SK-N-SH (cell line): ENCODE results near the gene SLC50A1. TPM values are rescaled to one million over a fixed set of nuclear protein-coding genes. Genes with fewer than 3 reads are reported as not detected.
A peak's percentile ranks its signal among the peaks of the same experiment; 100 is the strongest.

ENCODE experiments used
- CTCF ChIA-PET: fragments of 300-600, 350-600 bp; formaldehyde crosslinking; extraction: SDS; loops from one replicate; lab custom pipeline; 2021; lab: Yijun Ruan, JAX
- POLR2A ChIA-PET: fragments of 350-600 bp; sonication (Branson Sonifier 250); formaldehyde crosslinking; extraction: SDS; loops from one replicate; lab custom pipeline; 2020; ENCODE audit warnings: antibody characterized with exemption, inconsistent platforms; lab: Yijun Ruan, JAX
- DNase-seq: peaks from one replicate; pipeline ENCODE4 v3.0.0; 2012
- H2AFZ ChIP-seq: fragments of 200-600 bp; sonication (generic); 2 replicates; pipeline ENCODE4 v1.8.1; 2016; ENCODE audit warnings: antibody characterized with exemption, mild to moderate bottlenecking, low read depth
- H3F3A ChIP-seq: fragments of 200-600 bp; sonication (generic); replicated peaks from 2 replicates; pipeline ENCODE3; 2016; ENCODE audit warnings: antibody characterized with exemption, mild to moderate bottlenecking; ENCODE audit not compliant: insufficient read depth
- H3K27ac ChIP-seq, 2 experiments: fragments of 200-500 bp in 1 of 2; fragments of 200-600 bp in 1 of 2; sonication (Bioruptor generic) in 1 of 2; sonication (generic), shearing (Covaris generic) in 1 of 2; 2 replicates each; pipeline versions ENCODE4 v1.5.1 to v1.6.1; 2014 to 2016; ENCODE audit warnings: low read depth in 2 of 2, inconsistent platforms in 1 of 2, low read length in 1 of 2, mild to moderate bottlenecking in 1 of 2, mixed read lengths in 1 of 2
- H3K27me3 ChIP-seq: fragments of 200-600 bp; sonication (generic), shearing (Covaris generic); 2 replicates; pipeline ENCODE4 v1.6.1; 2016; ENCODE audit warnings: mixed run types; ENCODE audit not compliant: insufficient read depth
- H3K36me3 ChIP-seq, 2 experiments: fragments of 200-500 bp in 1 of 2; fragments of 200-600 bp in 1 of 2; sonication (Bioruptor generic) in 1 of 2; sonication (generic) in 1 of 2; replicated peaks in 1 of 2; 2 replicates each; pipeline versions ENCODE3 to v1.5.1; 2014 to 2016; ENCODE audit warnings: low read length in 1 of 2, mild to moderate bottlenecking in 1 of 2; ENCODE audit not compliant: insufficient read depth in 2 of 2, control insufficient read depth in 1 of 2
- H3K4me1 ChIP-seq, 2 experiments: fragments of 200-500 bp in 1 of 2; fragments of 200-600 bp in 1 of 2; sonication (Bioruptor generic) in 1 of 2; sonication (generic), shearing (Covaris generic) in 1 of 2; 2 replicates each; pipeline versions ENCODE4 v1.5.1 to v1.6.1; 2014 to 2016; ENCODE audit warnings: low read depth in 1 of 2, low read length in 1 of 2, mixed run types in 1 of 2; ENCODE audit not compliant: insufficient read depth in 2 of 2, control insufficient read depth in 1 of 2
- H3K4me2 ChIP-seq: fragments of 200-600 bp; sonication (generic), shearing (Covaris generic); 2 replicates; pipeline ENCODE4 v1.6.1; 2017; ENCODE audit warnings: mixed run types
- H3K4me3 ChIP-seq, 2 experiments: fragments of 200-500 bp in 1 of 2; fragments of 200-600 bp in 1 of 2; sonication (Bioruptor generic) in 1 of 2; sonication (generic), shearing (Covaris generic) in 1 of 2; 2 replicates each; pipeline versions ENCODE4 v1.5.1 to v1.8.1; 2014 to 2016; ENCODE audit warnings: low read depth in 2 of 2, inconsistent platforms in 1 of 2, low read length in 1 of 2, mild to moderate bottlenecking in 1 of 2, mixed read lengths in 1 of 2, moderate library complexity in 1 of 2
- H3K79me2 ChIP-seq: fragments of 200-600 bp; sonication (generic); 2 replicates; pipeline ENCODE4 v1.8.1; 2017; ENCODE audit warnings: mild to moderate bottlenecking; ENCODE audit not compliant: insufficient read depth
- H3K9ac ChIP-seq: fragments of 200-600 bp; sonication (generic); 2 replicates; pipeline ENCODE4 v1.6.1; 2017; ENCODE audit warnings: mixed run types
- H3K9me2 ChIP-seq: fragments of 200-600 bp; sonication (generic); 2 replicates; pipeline ENCODE4 v1.6.1; 2017; ENCODE audit warnings: mixed run types
- H3K9me3 ChIP-seq: fragments of 200-600 bp; sonication (generic); 2 replicates; pipeline ENCODE4 v1.6.1; 2017; ENCODE audit warnings: mixed run types, mild to moderate bottlenecking, moderate library complexity
- H4K20me1 ChIP-seq: fragments of 200-600 bp; sonication (generic); 2 replicates; pipeline ENCODE4 v1.6.1; 2017; ENCODE audit warnings: mild to moderate bottlenecking, mixed run types; ENCODE audit not compliant: insufficient read depth
- CHD2 ChIP-seq: fragments of 150-350 bp; IDR thresholded peaks from 2 replicates; pipeline ENCODE4 v1.6.1; 2018; ENCODE audit warnings: low read length; ENCODE audit not compliant: partially characterized antibody
- EZH2phosphoT487 ChIP-seq: fragments of 200-600 bp; sonication (generic); IDR thresholded peaks from 2 replicates; pipeline ENCODE4 v1.6.1; 2017; ENCODE audit warnings: low read depth, mixed run types, mild to moderate bottlenecking, antibody characterized with exemption, moderate library complexity, borderline replicate concordance
- FOXM1 ChIP-seq: IDR thresholded peaks from 2 replicates; pipeline ENCODE4 v1.4.0; 2012; ENCODE audit warnings: low read depth, mild to moderate bottlenecking
- GABPA ChIP-seq: IDR thresholded peaks from 2 replicates; pipeline ENCODE4 v1.4.0; 2012; ENCODE audit warnings: low read depth, mild to moderate bottlenecking
- MAX ChIP-seq: IDR thresholded peaks from 2 replicates; pipeline ENCODE4 v1.4.0; 2012; ENCODE audit warnings: low read depth
- MXI1 ChIP-seq: IDR thresholded peaks from 2 replicates; pipeline ENCODE4 v1.6.1; 2012; ENCODE audit warnings: mild to moderate bottlenecking, low read depth, low read length, improper control_type of control experiment
- NRF1 ChIP-seq: IDR thresholded peaks from 2 replicates; pipeline ENCODE4 v1.6.1; 2012; ENCODE audit warnings: low read depth, mild to moderate bottlenecking, low read length
- PBX3 ChIP-seq: IDR thresholded peaks from 2 replicates; pipeline ENCODE4; 2012
- REST ChIP-seq: IDR thresholded peaks from 2 replicates; pipeline ENCODE4 v1.6.1; 2012; ENCODE audit warnings: mild to moderate bottlenecking, low read depth, low read length, moderate library complexity
- RFX5 ChIP-seq: IDR thresholded peaks from 2 replicates; pipeline ENCODE4 v1.6.1; 2012; ENCODE audit warnings: mild to moderate bottlenecking, improper control_type of control experiment, low read length
- SIN3A ChIP-seq: IDR thresholded peaks from 2 replicates; pipeline ENCODE4 v1.6.1; 2012; ENCODE audit warnings: low read depth, mild to moderate bottlenecking, low read length, moderate library complexity, borderline replicate concordance
- SMC3 ChIP-seq: IDR thresholded peaks from 2 replicates; pipeline ENCODE4 v1.6.1; 2012; ENCODE audit warnings: low read depth, low read length, improper control_type of control experiment
- WGBS: methylation state at CpG from one replicate; pipeline ENCODE4 v1.1.6; 2017; ENCODE audit warnings: low lambda C conversion rate; 5-methylcytosine and 5-hydroxymethylcytosine counted together
- polyA plus RNA-seq, 3 experiments: library from polyadenylated mRNA; depleted of rRNA; stranded (reverse); fragments of >200 nt; gene quantifications; 2 replicates each; pipeline ENCODE4 v1.2.3, GENCODE V29; 2012
- TF ChIP-seq, protein P1 (sequence below): IDR thresholded peaks from 2 replicates; pipeline ENCODE4 v1.4.0; 2012; ENCODE audit warnings: low read depth, borderline replicate concordance

The SLC50A1 gene
- polyA plus RNA-seq, 1 of the 3 experiments (the other 2 are of a cell fraction) = 58.4 TPM

- no peak overlapping the region; a peak in 1 of 4 replicates for H3K27ac ChIP-seq
- H3K4me2 ChIP-seq = no peak overlapping the region
- H3K79me2 ChIP-seq = peaks cover 19% of the 10 kb centered on the region
- H3K9ac ChIP-seq = no peak overlapping the region
- H3K4me1 ChIP-seq = peaks cover 0 to 29% of the 10 kb centered on the region in 2 experiments; a peak in 2 of 4 replicates
- H4K20me1 ChIP-seq = no peaks in the 10 kb centered on the region
- no peak for TF ChIP-seq NRF1
- TF ChIP-seq RFX5 = no peak
- TF ChIP-seq SIN3A = no peak
- TF ChIP-seq SMC3 = no peak
- no peak for TF ChIP-seq FOXM1
- DNase-seq = peak; percentile 14
- no peaks in the 10 kb centered on the region for H3K9me3 ChIP-seq
- no peaks in the 10 kb centered on the region for H3K27me3 ChIP-seq
- POLR2A ChIA-PET = interaction anchor here (1.8 kb wide), 1 partner anchor 16 kb away, joined by 6 read pairs; no protein-coding TSS in a partner anchor
- peaks cover 20 to 44% of the 10 kb centered on the region in 2 experiments for H3K36me3 ChIP-seq
- H3K4me3 ChIP-seq = no peak overlapping the region
- WGBS = 69% methylated on average over 10 of the region's 11 CpGs
- H2AFZ ChIP-seq = no peak overlapping the region
- H3K9me2 ChIP-seq = no peaks in the 10 kb centered on the region
- peaks cover 22% of the 10 kb centered on the region for H3F3A ChIP-seq
- CTCF ChIA-PET = interaction anchor here (0.6 to 9.6 kb wide), 15 partner anchors 9 to 178 kb away, joined by 3 to 203 read pairs (median 4); partner anchors contain the start of gene THBS3
These were observed 41.7 kb downstream of the SLC50A1 start for GRCh38 chr1:155177192-155177917.

DNA sequence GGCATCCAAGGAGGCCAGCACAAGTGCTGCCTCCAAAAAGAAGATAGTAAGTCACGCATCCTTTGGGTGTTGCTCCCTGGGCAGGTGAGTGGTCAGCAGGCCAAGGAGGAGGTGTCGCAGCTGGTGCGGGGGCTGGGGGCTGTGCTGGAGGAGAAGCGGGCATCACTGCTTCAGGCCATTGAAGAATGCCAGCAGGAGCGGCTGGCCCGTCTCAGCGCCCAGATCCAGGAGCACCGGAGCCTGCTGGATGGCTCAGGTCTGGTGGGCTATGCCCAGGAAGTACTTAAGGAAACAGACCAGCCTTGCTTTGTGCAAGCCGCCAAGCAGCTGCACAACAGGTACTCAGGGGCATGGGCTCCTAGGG lies 42.2 kb downstream of the SLC50A1 start:
- H3F3A ChIP-seq = peaks cover 20% of the 10 kb centered on the region
- no peaks in the 10 kb centered on the region for H3K9me3 ChIP-seq
- TF ChIP-seq, protein P1, sequence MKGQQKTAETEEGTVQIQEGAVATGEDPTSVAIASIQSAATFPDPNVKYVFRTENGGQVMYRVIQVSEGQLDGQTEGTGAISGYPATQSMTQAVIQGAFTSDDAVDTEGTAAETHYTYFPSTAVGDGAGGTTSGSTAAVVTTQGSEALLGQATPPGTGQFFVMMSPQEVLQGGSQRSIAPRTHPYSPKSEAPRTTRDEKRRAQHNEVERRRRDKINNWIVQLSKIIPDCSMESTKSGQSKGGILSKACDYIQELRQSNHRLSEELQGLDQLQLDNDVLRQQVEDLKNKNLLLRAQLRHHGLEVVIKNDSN = no peak
- WGBS = 99% methylated on average over 9 of the region's 9 CpGs
- POLR2A ChIA-PET = interaction anchor here (1.8 kb wide), 1 partner anchor 16 kb away, joined by 6 read pairs; no protein-coding TSS in a partner anchor
- peaks cover 0 to 27% of the 10 kb centered on the region in 2 experiments; a peak in 2 of 4 replicates for H3K4me1 ChIP-seq
- no peak overlapping the region for H3K27ac ChIP-seq
- H3K36me3 ChIP-seq = peaks cover 20 to 44% of the 10 kb centered on the region in 2 experiments
- H3K79me2 ChIP-seq = peaks cover 13% of the 10 kb centered on the region; the same call in 1 of the 2 replicates
- no peaks in the 10 kb centered on the region for H3K27me3 ChIP-seq
- DNase-seq = no peak
- no peak overlapping the region for H2AFZ ChIP-seq
- H3K9ac ChIP-seq = no peak overlapping the region
- H3K4me3 ChIP-seq = no peak overlapping the region
- no peaks in the 10 kb centered on the region for H4K20me1 ChIP-seq
- CTCF ChIA-PET = interaction anchor here (0.8 to 9.6 kb wide), 13 partner anchors 8 to 179 kb away, joined by 3 to 203 read pairs (median 8); partner anchors contain the start of gene THBS3
- H3K4me2 ChIP-seq = no peak overlapping the region
- H3K9me2 ChIP-seq = no peaks in the 10 kb centered on the region

- DNase-seq = no peak
- ChIA-PET CTCF (interaction anchor here (1.2 to 9.6 kb wide), 9 partner anchors 8 to 94 kb away, joined by 3 to 203 read pairs (median 10); partner anchors contain the start of gene THBS3), POLR2A (interaction anchor here (1.8 kb wide), 1 partner anchor 15 kb away, joined by 6 read pairs; no protein-coding TSS in a partner anchor)
- H3K27me3 ChIP-seq = no peaks in the 10 kb centered on the region
- H3K36me3 ChIP-seq = peaks cover 20 to 44% of the 10 kb centered on the region in 2 experiments
- H3K79me2 ChIP-seq = peaks cover 12% of the 10 kb centered on the region; the same call in 1 of the 2 replicates
- H3K4me3 ChIP-seq = no peak overlapping the region
- H3K9me2 ChIP-seq = no peaks in the 10 kb centered on the region
- H3F3A ChIP-seq = peaks cover 15% of the 10 kb centered on the region
- no peak overlapping the region for H3K27ac ChIP-seq
- WGBS = 91% methylated on average over 21 of the region's 30 CpGs
- H3K4me1 ChIP-seq = peaks cover 0 to 24% of the 10 kb centered on the region in 2 experiments; a peak in 2 of 4 replicates
- H3K4me2 ChIP-seq = no peak overlapping the region
- no peaks in the 10 kb centered on the region for H3K9me3 ChIP-seq
- H2AFZ ChIP-seq = no peak overlapping the region
- no peaks in the 10 kb centered on the region for H4K20me1 ChIP-seq
- H3K9ac ChIP-seq = no peak overlapping the region
- TF ChIP-seq EZH2phosphoT487 = no peak
- no peak for TF ChIP-seq MXI1
- no peak for TF ChIP-seq CHD2
- TF ChIP-seq MAX = no peak
- TF ChIP-seq GABPA = no peak
- no peak for TF ChIP-seq REST
- TF ChIP-seq PBX3 = no peak
These were observed 42.9 kb downstream of the SLC50A1 start for GRCh38 chr1:155178441-155179111.
